ENCODE measurements around the gene FZD7.

- TF ChIP-seq BHLHE40 (IDR thresholded peaks at IDR 0.05; ENCODE audit: low read length) (no peak), CTCF (IDR thresholded peaks at IDR 0.05 in 2 of 3, conservative IDR thresholded peaks at IDR 0.05 in 1 of 3; ENCODE audit: insufficient read depth in 2 of 3, low read depth in 1 of 3, low read length in 3 of 3) (no peak), HMG20A (CRISPR knock-in tag; conservative IDR thresholded peaks at IDR 0.05) (no peak), BRF2 (IDR thresholded peaks at IDR 0.05; ENCODE audit: borderline replicate concordance, insufficient read depth, insufficient read length) (no peak), CHCHD3 (CRISPR knock-in tag; IDR thresholded peaks at IDR 0.05) (no peak), TEAD1 (CRISPR knock-in tag; IDR thresholded peaks at IDR 0.05) (no peak), ZBTB33 (CRISPR knock-in tag; IDR thresholded peaks at IDR 0.05) (no peak), TEAD4 (IDR thresholded peaks at IDR 0.05; ENCODE audit: low read length) (no peak), TEAD4 (CRISPR knock-in tag; IDR thresholded peaks at IDR 0.05; ENCODE audit: borderline replicate concordance) (no peak), USF2 (CRISPR knock-in tag; IDR thresholded peaks at IDR 0.05) (no peak), ZBTB12 (CRISPR knock-in tag; IDR thresholded peaks at IDR 0.05) (no peak), UBTF (IDR thresholded peaks at IDR 0.05; ENCODE audit: borderline replicate concordance in 1 of 2, low read depth in 2 of 2, low read length in 2 of 2) (no peak), CREB1 (IDR thresholded peaks at IDR 0.05) (no peak), CREB1 (CRISPR knock-in tag; IDR thresholded peaks at IDR 0.05) (no peak), NFRKB (IDR thresholded peaks at IDR 0.05; ENCODE audit: low read depth) (no peak)
These were observed 11.1 kb downstream of the FZD7 start for GRCh38 chr2:202044777-202045176.

All from K562 (cell line).